Neuronal stem cell (in vitro differentiated cells): ENCODE data around the gene FBXL7.
A peak's percentile ranks its signal among the peaks of the same experiment; 100 is the strongest.

ENCODE experiments used
- DNase-seq: peaks from one replicate; pipeline ENCODE4 v3.0.0-alpha.2; 2013; ENCODE audit warnings: low spot score
- H2AFZ ChIP-seq: one replicate; pipeline ENCODE4 v1.6.1; 2013; ENCODE audit warnings: mild to moderate bottlenecking, low read length, inconsistent platforms
- H2AK5ac ChIP-seq: 2 replicates; pipeline ENCODE4 v1.6.1; 2013; ENCODE audit warnings: low read depth, mild to moderate bottlenecking, inconsistent platforms, low read length, moderate library complexity, mixed read lengths
- H2BK120ac ChIP-seq: 2 replicates; pipeline ENCODE4 v1.6.1; 2013; ENCODE audit warnings: low read depth, mild to moderate bottlenecking, inconsistent platforms, low read length, moderate library complexity, mixed read lengths
- H2BK12ac ChIP-seq: one replicate; pipeline ENCODE4 v1.6.1; 2013; ENCODE audit warnings: low read length, inconsistent platforms
- H2BK15ac ChIP-seq: 2 replicates; pipeline ENCODE4 v1.6.1; 2013; ENCODE audit warnings: mild to moderate bottlenecking, low read length, inconsistent platforms, mixed read lengths
- H2BK5ac ChIP-seq: one replicate; pipeline ENCODE4 v1.6.1; 2013; ENCODE audit warnings: inconsistent platforms, mild to moderate bottlenecking, low read length, moderate library complexity
- H3K14ac ChIP-seq: one replicate; pipeline ENCODE4 v1.6.1; 2013; ENCODE audit warnings: low read length, inconsistent platforms
- H3K18ac ChIP-seq: 2 replicates; pipeline ENCODE4 v1.6.1; 2013; ENCODE audit warnings: low read length, inconsistent platforms
- H3K23ac ChIP-seq: 2 replicates; pipeline ENCODE4 v1.6.1; 2013; ENCODE audit warnings: low read depth, mild to moderate bottlenecking, mixed read lengths, low read length, inconsistent platforms; ENCODE audit not compliant: poor library complexity
- H3K27ac ChIP-seq: replicated peaks from 3 replicates; pipeline ENCODE4 v1.5.1; 2013; ENCODE audit warnings: low read length, inconsistent platforms
- H3K27me3 ChIP-seq, 3 experiments: 2 replicates each; pipeline ENCODE4 v1.6.1; 2013; ENCODE audit warnings: low read length in 3 of 3, mild to moderate bottlenecking in 2 of 3, inconsistent platforms in 1 of 3, low read depth in 1 of 3, mixed read lengths in 1 of 3, moderate library complexity in 1 of 3; ENCODE audit not compliant: control insufficient read depth in 3 of 3, insufficient read depth in 3 of 3
- H3K36me3 ChIP-seq, 2 donors: replicated peaks in 1 of 2; 2 replicates each; pipeline ENCODE4 v1.6.1; 2013; ENCODE audit warnings: low read length in 2 of 2; ENCODE audit not compliant: control insufficient read depth in 2 of 2, insufficient read depth in 2 of 2
- H3K4ac ChIP-seq: 2 replicates; pipeline ENCODE4 v1.6.1; 2013; ENCODE audit warnings: inconsistent platforms, mild to moderate bottlenecking, low read length, moderate library complexity
- H3K4me1 ChIP-seq, 2 donors: 1 replicate in 1 of 2; 2 replicates in 1 of 2; pipeline ENCODE4 v1.6.1; 2013; ENCODE audit warnings: low read length in 2 of 2, low read depth in 1 of 2; ENCODE audit not compliant: control insufficient read depth in 2 of 2, insufficient read depth in 1 of 2
- H3K4me2 ChIP-seq: one replicate; pipeline ENCODE4 v1.6.1; 2013; ENCODE audit warnings: mild to moderate bottlenecking, low read length, inconsistent platforms; ENCODE audit not compliant: insufficient read depth, poor library complexity, severe bottlenecking
- H3K4me3 ChIP-seq, 2 donors: 2 replicates each; pipeline ENCODE4 v1.5.1; 2013; ENCODE audit warnings: low read length in 2 of 2, mild to moderate bottlenecking in 2 of 2, inconsistent platforms in 1 of 2, moderate library complexity in 1 of 2
- H3K79me1 ChIP-seq: one replicate; pipeline ENCODE4 v1.6.1; 2013; ENCODE audit warnings: low read depth, mild to moderate bottlenecking, inconsistent platforms, low read length, moderate library complexity
- H3K9ac ChIP-seq: one replicate; pipeline ENCODE4 v1.6.1; 2013; ENCODE audit warnings: mild to moderate bottlenecking, low read depth, low read length, inconsistent platforms; ENCODE audit not compliant: poor library complexity
- H3K9me3 ChIP-seq, 2 donors: replicated peaks in 1 of 2; 2 replicates each; pipeline versions ENCODE3 to v1.6.1; 2013; ENCODE audit warnings: low read length in 2 of 2, mild to moderate bottlenecking in 2 of 2, inconsistent platforms in 1 of 2, low read depth in 1 of 2, mixed read lengths in 1 of 2, moderate library complexity in 1 of 2; ENCODE audit not compliant: control insufficient read depth in 2 of 2, insufficient read depth in 1 of 2
- H4K8ac ChIP-seq: one replicate; pipeline ENCODE4 v1.6.1; 2013; ENCODE audit warnings: low read depth, mild to moderate bottlenecking, inconsistent platforms, low read length, moderate library complexity
- H4K91ac ChIP-seq: one replicate; pipeline ENCODE4 v1.6.1; 2013; ENCODE audit warnings: low read length, low read depth, mild to moderate bottlenecking, inconsistent platforms; ENCODE audit not compliant: poor library complexity
- WGBS, 2 donors: extraction: QIAGEN DNeasy Blood & Tissue Kit; methylation state at CpG; one replicate each; pipeline ENCODE4 v1.1.7; 2013; ENCODE audit warnings: missing lambda C conversion rate in 2 of 2, mixed read lengths in 1 of 2; ENCODE audit not compliant: insufficient read length in 2 of 2, insufficient replicate concordance in 1 of 2; ENCODE audit errors: extremely low coverage in 2 of 2; 5-methylcytosine and 5-hydroxymethylcytosine counted together

Gene FBXL7

GRCh38 chr5:15574806-15575325 is 74.9 kb downstream of the FBXL7 start:
- H3K27ac ChIP-seq, result no peak overlapping the region
- H2BK15ac ChIP-seq, result no peak overlapping the region
- H2BK120ac ChIP-seq, result no peak overlapping the region
- H4K91ac ChIP-seq, result no peak overlapping the region
- no peak for DNase-seq
- H3K4ac ChIP-seq, result no peak overlapping the region
- H3K36me3 ChIP-seq, result no peaks in the 10 kb centered on the region
- no peak overlapping the region for H3K23ac ChIP-seq
- H3K18ac ChIP-seq, result no peak overlapping the region
- H2AFZ ChIP-seq, result no peak overlapping the region
- H3K9ac ChIP-seq, result no peak overlapping the region
- H3K4me1 ChIP-seq, result peaks cover 12 to 16% of the 10 kb centered on the region in 2 donors
- no peak overlapping the region for H2BK5ac ChIP-seq
- no peak overlapping the region for H3K4me3 ChIP-seq
- no CpG with 5 or more reads among the region's 3 CpGs for WGBS, 2 donors
- no peak overlapping the region for H2AK5ac ChIP-seq
- no peaks in the 10 kb centered on the region for H3K27me3 ChIP-seq
- peaks cover 2% of the 10 kb centered on the region for H3K79me1 ChIP-seq
- no peaks in the 10 kb centered on the region for H3K9me3 ChIP-seq
- no peak overlapping the region for H3K14ac ChIP-seq
- no peak overlapping the region for H4K8ac ChIP-seq
- no peak overlapping the region for H2BK12ac ChIP-seq
- no peak overlapping the region for H3K4me2 ChIP-seq

- no peaks in the 10 kb centered on the region for H3K9me3 ChIP-seq
- peaks cover 12 to 16% of the 10 kb centered on the region in 2 donors for H3K4me1 ChIP-seq
- no peak overlapping the region for H3K4me3 ChIP-seq
- H3K18ac ChIP-seq, result no peak overlapping the region
- no peak overlapping the region for H2BK12ac ChIP-seq
- no peak overlapping the region for H3K14ac ChIP-seq
- no peaks in the 10 kb centered on the region for H3K36me3 ChIP-seq
- H3K23ac ChIP-seq, result no peak overlapping the region
- no peak overlapping the region for H3K4ac ChIP-seq
- no peak overlapping the region for H2BK5ac ChIP-seq
- H3K9ac ChIP-seq, result no peak overlapping the region
- no peak overlapping the region for H2AFZ ChIP-seq
- H4K91ac ChIP-seq, result no peak overlapping the region
- no peak overlapping the region for H3K27ac ChIP-seq
- no peak overlapping the region for H3K4me2 ChIP-seq
- H2BK15ac ChIP-seq, result no peak overlapping the region
- H3K27me3 ChIP-seq, result no peaks in the 10 kb centered on the region
- no peak overlapping the region for H2AK5ac ChIP-seq
- peaks cover 2% of the 10 kb centered on the region for H3K79me1 ChIP-seq
- no peak overlapping the region for H4K8ac ChIP-seq
- DNase-seq, result no peak
- H2BK120ac ChIP-seq, result no peak overlapping the region
Observed at GRCh38 chr5:15575666-15576065, 75.7 kb downstream of the FBXL7 start.

DNA sequence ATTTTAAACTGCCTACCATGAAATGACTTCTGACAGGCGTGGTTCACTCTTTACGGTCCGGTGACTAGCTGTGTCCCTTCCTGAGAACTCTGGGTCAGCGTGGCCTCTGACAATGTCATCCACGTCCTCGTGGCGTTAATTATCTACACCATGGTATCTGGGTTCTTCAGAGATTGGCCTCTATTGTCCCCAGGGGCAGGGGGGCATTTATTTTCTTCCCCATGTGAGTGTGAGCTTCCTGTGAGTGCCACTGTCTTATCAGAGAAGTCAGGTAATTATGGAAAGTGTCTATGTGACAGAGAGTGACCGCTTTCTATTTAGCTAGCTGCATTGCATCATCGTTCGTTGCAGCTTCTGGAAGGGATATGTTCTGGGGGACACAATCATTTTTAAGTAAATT is 77.2 kb downstream of the FBXL7 start:
- Histone ChIP-seq H3K4me3 (no peak overlapping the region), H3K18ac (no peak overlapping the region), H3K4me1 (peaks cover 10 to 16% of the 10 kb centered on the region in 2 donors), H2AFZ (peak overlapping the region; percentile 54), H3K4ac (no peak overlapping the region), H3K79me1 (no peaks in the 10 kb centered on the region), H4K91ac (no peak overlapping the region), H3K23ac (no peak overlapping the region), H2AK5ac (no peak overlapping the region), H3K27ac (no peak overlapping the region), H4K8ac (no peak overlapping the region), H2BK5ac (no peak overlapping the region), H3K9ac (no peak overlapping the region), H3K14ac (no peak overlapping the region), H2BK15ac (no peak overlapping the region), H3K27me3 (no peaks in the 10 kb centered on the region), H2BK12ac (no peak overlapping the region), H3K4me2 (no peak overlapping the region), H3K36me3 (no peaks in the 10 kb centered on the region), H3K9me3 (no peaks in the 10 kb centered on the region), H2BK120ac (no peak overlapping the region)
- no peak for DNase-seq
- WGBS, 2 donors, result no CpG with 5 or more reads among the region's 10 CpGs

- no peak overlapping the region for H4K91ac ChIP-seq
- no peak overlapping the region for H2BK12ac ChIP-seq
- no peaks in the 10 kb centered on the region for H3K36me3 ChIP-seq
- no peak overlapping the region for H2BK15ac ChIP-seq
- WGBS, 2 donors, result no CpG with 5 or more reads among the region's 2 CpGs
- no peak overlapping the region for H3K18ac ChIP-seq
- H3K14ac ChIP-seq, result no peak overlapping the region
- no peak overlapping the region for H3K23ac ChIP-seq
- no peaks in the 10 kb centered on the region for H3K27me3 ChIP-seq
- no peak overlapping the region for H3K4ac ChIP-seq
- no peak overlapping the region for H2AK5ac ChIP-seq
- H3K9ac ChIP-seq, result no peak overlapping the region
- H3K4me3 ChIP-seq, result no peak overlapping the region
- no peaks in the 10 kb centered on the region for H3K79me1 ChIP-seq
- no peak overlapping the region for H2BK120ac ChIP-seq
- H3K27ac ChIP-seq, result no peak overlapping the region
- no peak overlapping the region for H3K4me2 ChIP-seq
- DNase-seq, result no peak
- no peak overlapping the region for H2BK5ac ChIP-seq
- no peaks in the 10 kb centered on the region for H3K9me3 ChIP-seq
- no peak overlapping the region for H2AFZ ChIP-seq
- H4K8ac ChIP-seq, result no peak overlapping the region
- H3K4me1 ChIP-seq, result peaks cover 7 to 16% of the 10 kb centered on the region in 2 donors
Observed at GRCh38 chr5:15577831-15578230, 77.9 kb downstream of the FBXL7 start.
